Heart left ventricle (tissue), 16 donors: ENCODE measurements around the gene IL11. TPM values are rescaled to one million over a fixed set of nuclear protein-coding genes. Genes with fewer than 3 reads are reported as not detected.
"Not testable (repeated sequence)": the region's sequence is repeated elsewhere in the genome, so short reads cannot be mapped to it uniquely, and the experiment has no call there.

Experiments
- ATAC-seq, 4 donors: fragments of 200-7000 bp; cut with Tn5 transposase; one replicate each; pipeline ENCODE4 v1.9.1; 2020 to 2022; ENCODE audit warnings: moderate library complexity in 4 of 4, mild to moderate bottlenecking in 3 of 4, moderate number of reproducible peaks in 1 of 4
- DNase-seq, 5 donors: peaks; one replicate each; pipeline ENCODE4 v3.0.0-alpha.2; 2020
- H3K27ac ChIP-seq, 12 donors: fragments of 200-600 bp; sonication (generic) in 4 of 12; one replicate each; pipeline versions ENCODE4 v1.5.0 to v1.8.0; 2016 to 2022; ENCODE audit warnings: mild to moderate bottlenecking in 2 of 12
- H3K27me3 ChIP-seq, 9 donors: fragments of 200-600 bp; sonication (generic) in 2 of 9; one replicate each; pipeline versions ENCODE4 v1.5.1 to v1.8.0; 2016 to 2022; ENCODE audit warnings: mild to moderate bottlenecking in 3 of 9
- H3K36me3 ChIP-seq, 9 donors: fragments of 200-600 bp; sonication (generic) in 2 of 9; one replicate each; pipeline versions ENCODE4 v1.5.0 to v1.8.0; 2018 to 2022; ENCODE audit warnings: mild to moderate bottlenecking in 2 of 9
- H3K4me1 ChIP-seq, 12 donors: fragments of 200-600 bp; sonication (generic) in 4 of 12; one replicate each; pipeline versions ENCODE4 v1.5.0 to v1.8.0; 2016 to 2022; ENCODE audit warnings: mild to moderate bottlenecking in 3 of 12
- H3K4me3 ChIP-seq, 12 donors: fragments of 200-600 bp; sonication (generic) in 4 of 12; one replicate each; pipeline versions ENCODE4 v1.5.0 to v1.8.0; 2017 to 2022; ENCODE audit warnings: mild to moderate bottlenecking in 9 of 12, moderate library complexity in 4 of 12
- H3K9me3 ChIP-seq, 12 donors: fragments of 200-600 bp; sonication (generic) in 4 of 12; one replicate each; pipeline versions ENCODE4 v1.5.0 to v1.8.0; 2016 to 2022; ENCODE audit warnings: mild to moderate bottlenecking in 1 of 12
- CTCF ChIP-seq, 12 donors: fragments of 200-600 bp; sonication (generic) in 4 of 12; IDR thresholded peaks; one replicate each; pipeline versions ENCODE4 v1.5.0 to v1.8.0; 2018 to 2022; ENCODE audit warnings: antibody characterized with exemption in 12 of 12, mild to moderate bottlenecking in 5 of 12
- POLR2A ChIP-seq, 2 donors: fragments of 450-650 bp; IDR thresholded peaks; one replicate each; pipeline ENCODE4 v1.6.1; 2017; ENCODE audit warnings: antibody characterized with exemption in 2 of 2, mild to moderate bottlenecking in 2 of 2, moderate library complexity in 2 of 2
- WGBS, 4 donors: extraction: QIAGEN DNeasy Blood & Tissue Kit in 2 of 4; methylation state at CpG; one replicate each; pipeline versions ENCODE4 v1.1.5 to v1.1.7; 2013 to 2018; 5-methylcytosine and 5-hydroxymethylcytosine counted together
- intact Hi-C, 10 donors: fragments of 100-400 bp; cut with DNase I; formaldehyde crosslinking; loops; one replicate each; pipeline versions ENCODE4 v1.11.1 to v1.14.2; 2022
- polyA plus RNA-seq, 2 donors: library from polyadenylated mRNA; stranded (reverse); fragments of 200-250 nt; gene quantifications; one replicate each; pipeline ENCODE4 v1.2.3, GENCODE V29; 2013
- total RNA-seq, 9 donors: library from RNA; depleted of rRNA in 2 of 9; stranded (reverse); fragments of >200 nt in 2 of 9; fragmentation: NEBNext Ultra II Directional in 3 of 9; extraction: Animal tissue kit (Norgen Biotek cat#: 25700) in 3 of 9; gene quantifications; one replicate each; pipeline versions ENCODE4 v1.1.0 to v1.2.4, GENCODE V29; 2016 to 2023
- donor health status: ischemic (EF 13 %, LVEDD 7.1; RV severe dilation, severe dysfunction).
- donor health status: healthy with polysubstance abuse.
- donor health status: DM: no; HTN: yes; CAD: no.
- donor health status: DM: no; HTN: no; CAD: no.
- donor health status: ischemic (EF 25% LVEDD 6.9; RV normal size, moderate dysfunction).
- donor health status: ischemic (EF 25% LVEDD 5.7; RV mildly dilated, moderate dysfunction).
- donor health status: healthy.
- donor health status: DM: yes; HTN: yes; CAD: no.
- donor health status: ischemic (EF 35%, LVEDD 5.7; RV mildly dilated, moderate dysfunction).
- donor health status: nonischemic (EF 11% LVEDD 7.7; RV severe dilation, severe dysfunction).
- donor health status: DM: yes; HTN: yes; CAD: no.
- donor health status: PGD.
- donor health status: ischemic (EF 29% LVEDD 5.4; RV normal size, mild dysfunction).
- donor health status: nonischemic (EF 23%, LVEDD 6.1; RV moderate dilation, normal function).

IL11 gene
- total and polyA plus RNA-seq, 11 donors, result 0.11 to 0.43 (median 0.25) TPM; not detected in 8

- ATAC-seq, result no peak
- TF ChIP-seq POLR2A (IDR thresholded peaks at IDR 0.05) (no peak), CTCF (IDR thresholded peaks at IDR 0.05) (no peak)
- Histone ChIP-seq H3K27ac (no peak overlapping the region), H3K36me3 (peaks cover 0 to 14% (median 4%) of the 10 kb centered on the region in 9 donors), H3K9me3 (peaks cover 0 to 6% (median 0%) of the 10 kb centered on the region in 12 donors), H3K27me3 (no peaks in the 10 kb centered on the region), H3K4me1 (peaks cover 3 to 24% (median 12%) of the 10 kb centered on the region in 12 donors), H3K4me3 (no peak overlapping the region)
- intact Hi-C loops, result loop anchor here in 4 of 10 donors (2.0 to 10.0 kb wide), 3 partner anchors 51 to 265 kb away; partner anchors contain the start of genes ISOC2 (in 1 of the 4) and TNNT1 (in 1 of the 4)
- WGBS, 4 donors, result 80 to 87% (median 85%) methylated on average over 2 of the region's 2 CpGs
- no peak for DNase-seq
Observed at GRCh38 chr19:55410168-55410567, 39.9 kb upstream of the IL11 start.

DNA sequence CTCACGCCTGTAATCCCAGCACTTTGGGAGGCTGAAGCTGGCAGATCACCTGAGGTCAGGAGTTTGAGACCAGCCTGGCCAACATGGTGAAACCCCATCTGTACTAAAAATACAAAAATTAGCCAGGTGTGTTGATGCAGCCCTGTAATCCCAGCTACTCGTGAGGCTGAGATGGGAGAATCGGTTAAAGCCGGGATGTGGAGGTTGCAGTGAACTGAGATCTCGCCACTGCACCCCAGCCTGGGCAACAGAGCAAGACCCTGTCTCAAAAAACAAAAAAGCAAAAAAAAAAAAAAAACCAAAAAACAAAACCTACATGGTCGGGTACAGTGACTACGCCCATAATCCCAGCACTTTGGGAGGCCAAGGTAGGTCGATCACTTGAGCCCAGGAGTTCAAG, 38.9 kb upstream of the IL11 start:
- H3K9me3 ChIP-seq, H3K27ac ChIP-seq, H3K4me3 ChIP-seq, H3K27me3 ChIP-seq, DNase-seq, ATAC-seq: not testable (repeated sequence)
- WGBS, 4 donors, result 89 to 97% (median 96%) methylated on average over 8 of the region's 8 CpGs
- peaks cover 0 to 19% (median 10%) of the 10 kb centered on the region in 9 donors for H3K36me3 ChIP-seq
- peaks cover 3 to 24% (median 12%) of the 10 kb centered on the region in 12 donors for H3K4me1 ChIP-seq
- intact Hi-C loops, result loop anchor here in 1 of 10 donors (2.0 kb wide), 1 partner anchor 24 kb away; the partner anchor contains the start of genes RPL28 and TMEM238

- TF ChIP-seq CTCF (IDR thresholded peaks at IDR 0.05), result no peak
- TF ChIP-seq POLR2A (IDR thresholded peaks at IDR 0.05), result no peak
- H3K4me1 ChIP-seq, result peaks cover 3 to 24% (median 12%) of the 10 kb centered on the region in 12 donors
- H3K36me3 ChIP-seq, result peaks cover 0 to 25% (median 16%) of the 10 kb centered on the region in 9 donors
- DNase-seq, result no peak
- WGBS, 4 donors, result 67 to 74% (median 68%) methylated on average over 9 of the region's 9 CpGs
- peak overlapping the region; percentile 83 to 99 (median 97) for H3K27ac ChIP-seq
- no peaks in the 10 kb centered on the region for H3K27me3 ChIP-seq
- no peak for ATAC-seq
- peaks cover 0 to 6% (median 0%) of the 10 kb centered on the region in 12 donors for H3K9me3 ChIP-seq
- H3K4me3 ChIP-seq, result peak overlapping the region in 11 of 12 donors; percentile 74 to 99 (median 92)
- intact Hi-C loops, result loop anchor here in 2 of 10 donors (1.0 to 2.0 kb wide), 2 partner anchors 23 to 24 kb away; partner anchors contain the start of genes RPL28 (in 2 of the 2) and TMEM238 (in 1 of the 2)
Observed at GRCh38 chr19:55408533-55408872, 38.2 kb upstream of the IL11 start.

- peaks cover 0 to 31% (median 21%) of the 10 kb centered on the region in 9 donors for H3K36me3 ChIP-seq
- H3K4me1 ChIP-seq, result peaks cover 3 to 24% (median 12%) of the 10 kb centered on the region in 12 donors
- H3K27me3 ChIP-seq, result no peaks in the 10 kb centered on the region
- peak overlapping the region; percentile 74 to 99 (median 90) for H3K4me3 ChIP-seq
- peaks cover 0 to 6% (median 0%) of the 10 kb centered on the region in 12 donors for H3K9me3 ChIP-seq
- intact Hi-C loops, result loop anchor here in 2 of 10 donors (1.0 to 2.0 kb wide), 2 partner anchors 23 kb away; partner anchors contain the start of genes RPL28 (in 2 of the 2) and TMEM238 (in 1 of the 2)
- peak in 1 of 2 donors; percentile 70 for TF ChIP-seq POLR2A (IDR thresholded peaks at IDR 0.05)
- no peak for TF ChIP-seq CTCF (IDR thresholded peaks at IDR 0.05)
- DNase-seq (peak; percentile 99 to 100 (median 99)), ATAC-seq (peak; percentile 97 to 98 (median 97))
- H3K27ac ChIP-seq, result peak overlapping the region; percentile 84 to 99 (median 97)
- WGBS, 4 donors, result 0 to 1% (median 0%) methylated on average over 52 to 72 of the region's 72 CpGs
Observed at GRCh38 chr19:55407800-55408532, 37.7 kb upstream of the IL11 start.
